ENCODE results near the gene RAB29.
"Not testable (repeated sequence)": the region's sequence is repeated elsewhere in the genome, so short reads cannot be mapped to it uniquely, and the experiment has no call there.

Gene RAB29, protein sequence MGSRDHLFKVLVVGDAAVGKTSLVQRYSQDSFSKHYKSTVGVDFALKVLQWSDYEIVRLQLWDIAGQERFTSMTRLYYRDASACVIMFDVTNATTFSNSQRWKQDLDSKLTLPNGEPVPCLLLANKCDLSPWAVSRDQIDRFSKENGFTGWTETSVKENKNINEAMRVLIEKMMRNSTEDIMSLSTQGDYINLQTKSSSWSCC

DNA sequence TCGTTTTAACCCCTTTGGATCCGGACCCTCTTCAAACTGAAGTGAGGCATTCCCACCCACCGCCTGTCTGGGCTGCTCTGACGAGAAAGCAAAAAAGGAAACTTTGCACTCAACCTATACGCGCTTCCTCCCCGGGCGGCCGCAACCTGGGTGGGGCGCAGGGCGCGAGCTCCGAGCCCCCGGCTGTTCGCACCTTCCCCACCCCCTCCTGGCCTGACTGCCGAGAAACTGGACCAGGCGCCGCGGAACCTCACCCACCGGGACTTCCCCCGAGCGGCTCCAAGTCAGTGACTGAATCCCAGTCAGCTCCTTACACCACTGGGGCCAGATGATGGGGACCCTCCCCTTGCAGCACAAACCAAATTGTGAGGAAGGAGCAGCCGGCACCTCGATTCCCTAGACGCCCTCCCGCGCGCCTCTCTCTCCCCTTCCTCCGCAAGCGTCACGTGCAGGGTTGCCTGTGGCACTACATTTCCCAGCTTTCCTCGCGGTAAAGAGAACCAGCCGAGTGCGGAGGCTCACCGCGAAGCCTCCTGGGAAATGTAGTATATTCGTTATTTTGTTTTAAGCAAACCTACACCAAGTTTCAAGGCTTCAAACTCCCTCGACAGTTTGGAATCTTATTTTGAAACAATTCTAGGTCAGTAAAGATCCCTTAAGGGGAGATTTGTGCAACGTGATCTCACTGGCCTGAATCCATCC, at the start of gene RAB29:
RAB29 (minus strand) TSS at position 468 of the 702 bp plus-strand sequence. CDS start 526 bp downstream, outside the sequence.
- peak; percentile 88 for DNase-seq

DNA sequence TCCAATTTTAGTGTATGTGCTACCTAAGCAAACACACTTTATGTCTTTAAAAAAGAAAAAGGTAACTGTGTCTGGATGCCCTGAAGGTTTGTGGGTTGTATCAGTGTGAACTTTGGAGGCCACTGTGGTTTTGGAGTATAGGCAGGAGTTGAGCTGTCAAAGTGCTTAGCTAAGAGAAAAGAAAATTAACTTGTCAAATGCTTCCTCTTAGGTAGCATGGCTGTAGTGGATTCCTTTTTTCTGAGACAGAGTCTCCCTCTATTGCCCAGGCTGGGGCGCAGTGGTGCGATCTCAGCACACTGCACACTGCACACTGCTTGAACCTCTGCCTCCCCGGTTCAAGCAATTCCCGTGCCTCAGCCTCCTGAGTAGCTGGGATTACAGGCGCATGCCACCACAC, 48.9 kb upstream of the RAB29 start:
- DNase-seq: no peak

- DNase-seq: not testable (repeated sequence)
Observed at GRCh38 chr1:205823260-205823659, 48.0 kb upstream of the RAB29 start.

DNA sequence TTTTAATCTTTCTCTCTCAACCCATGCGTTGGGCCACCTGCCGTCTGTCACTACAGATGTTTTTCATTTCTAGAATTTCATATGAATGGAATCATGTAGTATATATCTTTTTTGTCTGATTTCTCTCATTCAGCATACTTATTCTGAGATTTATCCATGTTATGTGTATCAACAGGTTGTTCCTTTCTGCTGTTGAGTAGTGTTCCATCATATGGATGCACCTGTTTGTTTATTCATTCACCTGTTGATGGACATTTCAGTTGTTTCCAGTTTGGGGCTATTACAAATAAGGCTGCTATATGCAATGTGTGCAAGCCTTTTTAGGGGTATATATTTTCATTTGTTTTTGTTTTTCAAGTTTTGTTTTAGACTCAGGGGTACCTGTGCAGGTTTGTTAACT, 47.1 kb upstream of the RAB29 start:
- DNase-seq: no peak

DNA sequence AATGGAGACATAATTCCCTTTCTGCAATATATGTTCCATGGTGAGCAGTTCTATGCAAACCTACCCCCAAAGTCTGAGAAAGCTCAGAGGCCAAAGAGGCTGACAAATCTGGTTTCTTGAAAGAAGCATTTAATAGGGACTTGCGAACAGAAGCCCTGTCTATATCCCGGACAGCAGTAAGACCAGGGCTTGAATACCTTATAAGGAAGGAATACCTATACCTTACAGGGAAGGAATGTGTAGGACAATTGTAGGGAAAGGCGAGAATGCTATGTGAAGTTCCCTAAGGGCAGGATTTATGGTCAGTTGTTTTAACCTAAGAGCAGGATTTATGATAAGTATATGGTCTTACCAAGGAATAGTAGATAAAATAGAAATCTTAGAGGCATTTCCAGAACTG, 42.7 kb upstream of the RAB29 start:
- no peak for DNase-seq

DNA sequence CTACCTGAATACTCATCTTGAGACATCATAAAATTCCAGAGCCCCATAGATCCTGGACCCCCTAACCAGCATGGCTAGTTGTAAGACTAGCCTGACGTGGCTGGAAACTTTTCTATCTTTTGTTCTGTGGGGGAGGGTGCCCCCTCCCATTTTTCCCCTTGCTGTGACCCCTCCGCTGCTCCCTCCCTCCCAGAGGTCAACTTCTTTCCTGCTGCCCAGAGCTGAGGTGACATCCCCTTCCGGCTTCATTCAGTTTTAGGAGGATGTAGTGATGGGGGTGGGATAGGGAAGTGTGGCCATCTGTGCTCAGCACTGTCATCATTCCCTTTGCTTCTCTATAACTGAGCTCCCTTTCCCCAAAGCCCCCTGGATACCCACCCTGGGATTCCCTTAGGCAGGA, 42.1 kb upstream of the RAB29 start:
- DNase-seq: no peak

GRCh38 chr1:205813755-205814058, 38.4 kb upstream of the RAB29 start:
- DNase-seq: no peak

GRCh38 chr1:205812878-205813754, 37.8 kb upstream of the RAB29 start, which contains the start of gene SLC41A1:
Gene SLC41A1, minus strand, starts transcription at chr1:205813198. Its CDS starts 2,757 bp downstream, at chr1:205810441.
- DNase-seq: peak; percentile 96

DNA sequence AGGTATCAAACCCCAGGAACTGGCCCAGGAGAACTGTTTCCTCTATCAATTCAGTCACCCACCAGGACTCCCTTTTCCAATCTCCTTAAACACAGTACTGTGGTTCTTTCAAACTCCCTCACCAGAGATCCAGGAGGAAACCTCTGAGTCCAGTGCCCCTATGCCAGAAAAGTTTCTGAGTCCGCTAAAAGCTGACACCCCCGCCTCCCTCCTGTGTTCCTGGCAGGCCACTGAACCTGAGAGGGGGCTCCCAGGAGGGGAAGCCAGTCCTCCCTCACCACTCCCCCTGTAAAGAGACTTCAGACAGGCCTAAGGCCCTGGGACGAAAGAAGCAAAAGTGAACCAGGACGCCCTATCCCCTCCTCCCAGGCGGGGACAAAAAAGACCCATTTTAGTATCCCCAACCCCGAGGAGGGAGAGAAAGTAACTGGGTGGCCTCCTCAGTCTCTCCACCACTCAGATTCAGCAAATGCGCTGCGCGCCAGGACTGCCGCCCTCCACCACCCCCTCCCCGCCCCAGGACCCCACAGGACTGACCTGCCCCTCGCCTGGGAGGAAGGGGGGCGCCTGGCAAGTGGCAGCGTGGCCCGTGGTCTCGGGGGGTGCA, 37.1 kb upstream of the RAB29 start:
- no peak for DNase-seq

GRCh38 chr1:205811660-205812059, 36.4 kb upstream of the RAB29 start:
- DNase-seq: no peak

DNA sequence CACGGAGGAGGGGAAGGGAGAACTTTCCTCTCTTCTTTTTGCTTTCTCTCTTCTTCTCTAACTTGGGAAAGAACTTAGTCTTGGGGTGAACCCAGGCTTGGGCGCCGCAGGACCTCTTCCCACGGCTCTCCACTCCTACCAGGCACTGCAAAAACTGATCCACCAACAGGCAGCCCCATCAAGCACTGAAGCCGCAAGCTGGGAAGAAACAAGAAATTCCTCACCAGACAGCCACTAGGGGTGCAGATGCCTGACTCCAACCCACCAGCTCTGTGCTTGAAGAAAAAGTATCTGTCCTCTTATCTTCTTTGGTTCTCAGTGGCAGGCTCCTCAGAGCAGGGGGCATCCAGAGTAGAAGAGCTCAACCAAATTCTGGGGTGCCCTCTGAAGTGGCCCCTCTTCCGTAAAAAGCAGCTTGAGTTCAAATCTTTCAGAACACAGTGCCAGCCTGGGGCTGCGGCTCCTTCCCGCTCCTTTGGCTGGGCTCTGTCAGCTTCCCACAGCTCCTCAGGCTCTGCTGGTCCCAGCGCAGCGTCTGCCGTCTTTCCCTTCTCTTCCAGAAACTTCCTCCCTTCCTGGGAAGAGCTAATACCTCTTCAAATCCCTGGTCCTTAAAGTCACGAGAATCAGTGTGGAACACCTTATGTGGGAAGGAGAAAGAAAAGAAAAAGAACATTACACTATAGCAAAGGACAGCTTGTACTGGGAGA, 35.3 kb upstream of the RAB29 start:
- DNase-seq: no peak

GRCh38 chr1:205809942-205810345, 34.7 kb upstream of the RAB29 start:
- DNase-seq: no peak

DNA sequence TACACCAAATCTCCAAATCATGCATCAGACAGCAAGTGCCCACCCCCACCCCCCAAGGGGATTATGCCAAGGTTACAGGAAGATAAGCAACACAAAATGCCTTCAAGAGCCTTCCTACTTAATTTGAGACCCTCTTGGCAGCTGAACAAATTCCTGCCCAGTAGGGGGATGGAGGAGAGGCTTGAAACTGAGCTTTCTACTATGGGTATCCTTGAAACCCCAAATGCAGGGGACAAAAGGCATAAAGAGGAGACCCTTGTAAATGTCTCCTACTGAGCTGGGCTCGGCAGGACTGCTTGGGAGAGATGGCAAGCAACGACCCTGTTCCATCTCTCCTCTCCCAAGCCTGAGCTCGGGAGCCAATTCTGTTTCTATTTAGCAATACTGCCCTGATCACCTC, 34.2 kb upstream of the RAB29 start:
- DNase-seq: no peak

DNA sequence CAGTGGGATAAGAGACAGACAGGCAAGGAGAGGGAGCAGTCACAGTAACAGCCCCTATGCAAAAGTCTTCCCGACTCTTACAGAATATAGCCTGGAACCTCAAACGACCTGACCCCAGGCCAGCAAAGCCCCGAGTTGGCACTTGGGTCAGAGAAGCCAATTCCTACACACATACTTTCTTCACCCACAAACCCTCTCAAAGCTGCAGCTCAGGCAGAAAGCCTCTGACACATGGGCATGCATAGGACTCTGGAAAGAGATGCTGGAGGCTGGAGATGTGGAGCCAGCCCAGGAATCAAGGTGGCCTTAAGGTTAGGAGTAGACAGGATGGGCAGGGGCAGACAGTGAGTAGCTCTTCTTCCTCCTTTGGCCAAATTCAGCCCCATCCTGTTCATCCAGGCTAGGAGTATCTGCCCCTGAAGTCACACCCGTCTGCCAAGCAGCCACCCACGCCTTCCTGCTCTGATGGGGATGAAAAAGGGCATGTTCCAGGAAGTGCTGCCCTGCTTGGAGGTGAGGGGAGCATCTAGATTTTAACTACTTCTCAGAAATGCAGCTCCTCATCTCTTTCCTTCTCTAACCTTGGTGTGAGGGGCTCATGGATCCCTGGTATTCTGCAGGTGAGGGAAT, 29.9 kb upstream of the RAB29 start:
- DNase-seq: no peak

DNA sequence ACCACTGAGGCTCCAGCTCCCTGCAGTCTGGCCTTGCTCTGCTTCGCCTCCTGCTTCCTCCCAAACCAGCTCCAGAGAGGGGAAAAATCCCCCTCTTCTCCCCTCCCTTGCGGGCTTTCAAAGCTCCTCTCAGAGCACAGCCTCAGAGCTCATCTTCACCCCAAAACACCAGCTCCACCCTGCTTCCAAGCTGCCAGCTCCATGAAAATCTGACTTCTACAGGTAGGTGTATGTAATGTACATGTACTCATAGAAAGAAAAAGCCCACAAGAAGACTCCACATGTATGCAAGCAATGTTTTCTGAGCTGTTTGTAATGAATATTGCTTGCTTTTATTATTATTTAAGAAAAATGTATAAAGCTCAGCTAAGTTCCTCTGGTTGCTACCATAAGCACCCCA, 29.3 kb upstream of the RAB29 start:
- DNase-seq: no peak

GRCh38 chr1:205803986-205804385, 28.7 kb upstream of the RAB29 start:
- no peak for DNase-seq

GRCh38 chr1:205802060-205802459, 26.8 kb upstream of the RAB29 start:
- DNase-seq: no peak

DNA sequence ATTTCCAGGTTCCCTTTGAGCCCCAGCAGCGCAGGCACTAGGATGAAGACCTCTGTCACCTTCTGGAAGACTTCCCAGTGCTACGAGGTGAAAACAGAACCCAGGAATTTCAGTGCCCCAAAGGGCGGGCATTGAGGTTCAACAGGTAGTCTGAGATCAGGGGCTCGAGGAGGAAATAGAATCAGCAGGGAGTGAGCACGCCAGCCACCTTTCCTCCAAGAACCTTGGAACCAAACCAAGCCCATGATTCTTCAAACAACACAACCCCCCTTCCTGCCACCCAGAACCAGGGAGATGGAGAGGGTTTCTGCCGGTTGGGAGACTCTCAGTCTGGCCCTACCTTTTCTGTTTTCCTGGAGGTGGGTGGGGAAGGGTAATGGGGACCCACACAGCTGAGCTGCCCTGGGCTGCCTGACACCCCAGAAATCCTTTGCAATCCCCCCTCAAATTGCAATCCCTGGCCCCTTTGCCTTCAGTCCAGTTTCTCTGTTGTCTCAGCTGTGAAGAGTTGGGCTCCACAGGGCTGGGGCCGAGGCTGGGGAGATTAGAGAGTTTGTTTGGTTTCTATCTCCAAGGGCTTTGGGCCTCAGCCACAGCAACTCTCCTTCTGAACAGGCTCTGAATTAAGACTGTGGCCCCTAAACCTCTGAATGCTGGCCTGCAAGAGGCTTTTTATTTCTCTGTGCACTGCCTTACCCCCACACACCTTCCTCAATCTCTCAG, 25.9 kb upstream of the RAB29 start:
- DNase-seq: no peak

DNA sequence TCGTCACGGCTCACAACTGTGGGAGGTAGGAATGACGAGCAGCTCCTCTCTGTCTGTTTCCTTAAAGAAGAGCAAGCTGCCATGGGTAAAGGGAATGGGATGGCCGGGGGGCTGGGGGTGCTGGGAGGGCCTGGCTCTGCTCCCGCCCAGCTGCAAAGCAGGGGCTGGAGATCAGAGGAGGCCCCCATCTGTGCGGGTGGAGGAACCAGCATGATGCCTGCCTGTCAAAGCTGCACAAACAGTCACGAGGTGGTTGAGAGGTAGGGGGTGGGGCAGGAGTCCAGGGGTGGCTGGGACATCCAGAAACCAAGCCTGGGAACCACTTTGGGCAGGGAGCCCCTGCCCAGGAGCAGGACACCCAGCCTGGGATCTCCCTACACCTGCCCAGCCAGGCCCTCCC, 25.1 kb upstream of the RAB29 start:
- DNase-seq: no peak

- DNase-seq: no peak
Observed at GRCh38 chr1:205798577-205798976, 23.3 kb upstream of the RAB29 start.

GRCh38 chr1:205797168-205797567, 21.9 kb upstream of the RAB29 start:
- no peak for DNase-seq

All from NCI-H1436 (cell line).